Fibroblast of pulmonary artery (primary cell): ENCODE results near the gene ARG2.
A peak's percentile ranks its signal among the peaks of the same experiment; 100 is the strongest.

Experiments used
- DNase-seq: peaks from one replicate; pipeline ENCODE4 v3.0.0-alpha.2; 2010; ENCODE audit warnings: low read depth
- H3K4me3 ChIP-seq: replicated peaks from 2 replicates; pipeline ENCODE4 v1.5.1; 2011; ENCODE audit warnings: low read depth, mild to moderate bottlenecking, control low read depth, low read length, moderate library complexity
- TF ChIP-seq, protein P1 (sequence below): IDR thresholded peaks from 2 replicates; pipeline ENCODE4 v1.5.1; 2011; ENCODE audit warnings: mild to moderate bottlenecking, control low read depth, low read length, inconsistent platforms; ENCODE audit errors: missing control alignments

Gene ARG2

DNA sequence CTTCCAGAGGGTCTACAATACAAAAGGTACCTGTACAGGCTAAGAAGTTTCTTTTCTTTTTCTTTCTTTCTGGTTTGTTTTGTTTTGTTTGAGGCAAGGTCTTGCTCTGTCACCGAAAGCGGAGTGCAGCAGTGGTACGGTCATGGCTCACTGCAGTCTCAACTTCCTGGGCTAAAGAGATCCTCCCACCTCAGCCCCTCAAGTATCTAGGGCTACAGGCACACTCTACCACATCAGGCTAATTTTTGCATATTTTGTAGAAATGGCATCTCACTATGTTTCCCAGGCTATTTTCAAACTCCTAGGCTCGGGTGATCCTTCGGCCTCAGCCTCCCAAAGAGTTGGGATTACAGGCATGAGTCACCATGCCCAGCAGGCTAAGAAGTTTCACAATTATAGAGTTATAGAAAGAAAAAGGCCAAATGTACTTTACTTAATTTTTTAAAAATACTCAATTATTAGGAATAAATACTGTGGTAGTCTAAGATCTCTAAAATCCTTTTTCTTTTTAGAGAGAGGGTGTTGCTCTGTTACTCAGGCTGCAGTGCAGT, 16.6 kb upstream of the ARG2 start:
- DNase-seq = no peak
- H3K4me3 ChIP-seq = no peak overlapping the region
- TF ChIP-seq, protein P1, sequence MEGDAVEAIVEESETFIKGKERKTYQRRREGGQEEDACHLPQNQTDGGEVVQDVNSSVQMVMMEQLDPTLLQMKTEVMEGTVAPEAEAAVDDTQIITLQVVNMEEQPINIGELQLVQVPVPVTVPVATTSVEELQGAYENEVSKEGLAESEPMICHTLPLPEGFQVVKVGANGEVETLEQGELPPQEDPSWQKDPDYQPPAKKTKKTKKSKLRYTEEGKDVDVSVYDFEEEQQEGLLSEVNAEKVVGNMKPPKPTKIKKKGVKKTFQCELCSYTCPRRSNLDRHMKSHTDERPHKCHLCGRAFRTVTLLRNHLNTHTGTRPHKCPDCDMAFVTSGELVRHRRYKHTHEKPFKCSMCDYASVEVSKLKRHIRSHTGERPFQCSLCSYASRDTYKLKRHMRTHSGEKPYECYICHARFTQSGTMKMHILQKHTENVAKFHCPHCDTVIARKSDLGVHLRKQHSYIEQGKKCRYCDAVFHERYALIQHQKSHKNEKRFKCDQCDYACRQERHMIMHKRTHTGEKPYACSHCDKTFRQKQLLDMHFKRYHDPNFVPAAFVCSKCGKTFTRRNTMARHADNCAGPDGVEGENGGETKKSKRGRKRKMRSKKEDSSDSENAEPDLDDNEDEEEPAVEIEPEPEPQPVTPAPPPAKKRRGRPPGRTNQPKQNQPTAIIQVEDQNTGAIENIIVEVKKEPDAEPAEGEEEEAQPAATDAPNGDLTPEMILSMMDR = no peak

DNA sequence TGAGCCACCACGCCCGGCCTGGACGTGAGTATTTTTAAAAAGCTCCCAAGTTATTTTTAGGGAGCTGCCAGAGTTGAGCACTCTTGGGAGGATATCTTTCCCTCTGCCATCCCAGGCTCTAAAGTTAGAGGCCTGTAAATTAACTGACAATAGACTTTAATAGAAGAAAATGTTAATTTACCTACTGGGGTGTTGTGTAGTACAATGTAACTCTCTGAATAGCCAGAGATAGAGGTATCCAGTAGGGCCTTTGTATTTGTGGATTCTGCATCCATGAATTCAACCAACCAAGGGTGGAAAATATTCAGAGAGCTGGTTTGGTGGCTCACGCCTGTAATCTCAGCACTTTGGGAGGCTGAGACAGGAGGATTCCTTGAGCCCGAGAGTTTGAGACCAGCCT, 12.1 kb upstream of the ARG2 start:
- DNase-seq = no peak
- TF ChIP-seq, protein P1 = no peak

DNA sequence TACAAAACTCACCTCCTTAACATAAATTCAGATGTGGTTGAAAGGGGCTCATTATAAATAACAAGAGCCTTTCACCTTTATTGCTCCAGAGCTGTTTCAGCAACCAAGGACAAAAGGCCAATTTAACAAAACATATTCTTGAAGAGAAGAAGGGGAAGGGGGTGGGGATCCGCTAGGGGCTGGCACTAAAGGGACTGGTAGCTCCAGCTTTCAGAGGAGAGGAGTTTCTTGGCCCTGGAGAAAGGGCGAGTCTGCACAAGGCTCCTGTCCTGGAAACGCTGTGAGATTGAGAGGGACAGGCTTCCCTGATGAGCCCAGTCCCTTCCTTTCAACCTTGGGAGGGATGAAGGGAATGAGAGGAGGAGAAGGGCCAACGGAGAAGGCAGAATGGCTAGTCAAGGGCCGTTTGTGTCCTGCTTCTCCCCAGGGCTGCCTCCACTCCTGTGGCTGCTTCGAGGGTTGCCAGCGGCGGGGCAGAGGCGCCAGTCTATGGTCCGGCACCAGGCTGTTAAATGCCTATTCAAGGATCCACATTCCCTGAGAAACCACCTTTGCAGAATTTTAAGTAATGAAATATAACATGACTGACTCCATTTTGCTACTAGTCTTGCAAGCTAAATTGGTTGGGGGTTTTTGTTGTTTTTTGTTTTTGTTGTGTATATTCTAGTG, 9.9 kb upstream of the ARG2 start:
- DNase-seq = no peak
- TF ChIP-seq, protein P1 = no peak
- no peak overlapping the region for H3K4me3 ChIP-seq

More for the DNA sequence above, 12.1 kb upstream of the ARG2 start:
- no peak overlapping the region for H3K4me3 ChIP-seq

DNA sequence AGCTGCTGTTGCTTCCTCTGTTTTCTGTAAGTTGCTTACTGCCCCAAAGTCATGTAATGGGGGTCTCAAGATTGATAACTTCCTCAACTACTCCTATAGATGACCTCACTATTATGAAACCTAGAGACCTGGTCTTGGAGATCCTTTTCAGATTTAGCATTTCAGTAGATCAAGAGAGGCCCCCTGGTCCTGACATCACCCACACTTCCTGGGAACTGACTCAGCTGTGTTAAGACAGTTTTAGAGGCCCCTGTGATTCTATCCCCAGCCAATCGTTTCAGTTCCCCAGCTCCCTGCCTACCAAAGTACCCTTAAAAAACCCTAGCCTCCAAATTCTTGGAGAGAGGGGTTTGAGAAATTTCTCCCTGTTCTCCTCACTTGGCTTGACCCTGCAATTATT, 9.2 kb upstream of the ARG2 start:
- no peak overlapping the region for H3K4me3 ChIP-seq
- TF ChIP-seq, protein P1 = no peak
- DNase-seq = no peak

DNA sequence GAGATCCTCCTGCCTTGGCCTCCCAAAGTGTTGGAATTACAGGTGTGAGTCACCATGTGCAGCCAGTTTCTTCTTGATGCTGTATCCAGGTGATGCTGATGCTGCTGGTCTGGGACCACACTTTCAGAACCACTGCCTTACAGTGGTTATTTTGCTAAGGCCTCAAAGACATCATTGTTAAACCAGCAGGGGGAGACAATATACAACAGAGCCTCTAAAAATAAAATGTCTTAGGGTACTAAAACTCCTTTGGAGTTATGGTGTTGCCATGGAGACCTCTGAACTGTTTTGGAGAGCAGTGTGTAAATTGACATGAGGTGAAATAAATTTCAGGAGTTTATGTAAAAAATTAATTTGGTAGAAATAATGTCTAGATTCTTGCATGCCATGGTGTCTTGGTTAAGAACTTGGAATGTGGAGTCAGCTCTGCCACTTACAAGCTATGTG, 1.1 kb upstream of the ARG2 start:
- no peak overlapping the region for H3K4me3 ChIP-seq
- TF ChIP-seq, protein P1 = peak; percentile 78
- DNase-seq = peak; percentile 90

DNA sequence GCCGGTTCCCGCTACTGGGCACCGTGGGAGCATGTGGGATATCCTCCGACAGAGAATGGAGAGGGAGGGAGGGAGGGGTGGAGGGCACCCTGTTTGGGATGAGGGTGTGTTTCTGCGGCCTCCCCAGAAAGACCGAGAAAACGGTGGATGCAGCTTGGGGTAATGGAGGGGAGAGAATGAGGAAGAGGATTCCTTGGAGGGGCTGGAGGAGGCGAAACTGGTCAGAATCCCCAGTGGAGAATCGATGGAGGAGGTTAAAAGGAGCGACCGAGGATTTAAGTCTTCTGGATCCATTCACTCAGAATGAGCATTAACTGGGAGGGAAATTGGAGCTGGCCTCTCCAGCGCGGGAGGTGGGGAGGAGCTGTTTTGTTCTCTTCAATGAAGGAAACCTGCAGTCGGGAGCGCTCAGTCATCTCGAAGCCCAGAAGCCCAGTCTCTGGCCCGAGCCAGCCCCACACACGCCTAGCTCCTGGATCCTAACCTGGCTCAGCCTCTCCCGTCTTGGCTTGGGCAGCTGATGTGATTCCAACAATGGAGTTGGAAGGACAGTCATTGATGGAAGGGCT, 581 bp downstream of the ARG2 start:
- DNase-seq = peak; percentile 7
- TF ChIP-seq, protein P1 = no peak
- peak overlapping the region; percentile 70 for H3K4me3 ChIP-seq
